ENCODE measurements around the gene TRPC3. TPM values are rescaled to one million over a fixed set of nuclear protein-coding genes. Genes with fewer than 3 reads are reported as not detected.
"Not testable (repeated sequence)": the region's sequence is repeated elsewhere in the genome, so short reads cannot be mapped to it uniquely, and the experiment has no call there.

TRPC3 gene
- polyA plus RNA-seq, 1 donor from 2014 or later, result not detected

DNA sequence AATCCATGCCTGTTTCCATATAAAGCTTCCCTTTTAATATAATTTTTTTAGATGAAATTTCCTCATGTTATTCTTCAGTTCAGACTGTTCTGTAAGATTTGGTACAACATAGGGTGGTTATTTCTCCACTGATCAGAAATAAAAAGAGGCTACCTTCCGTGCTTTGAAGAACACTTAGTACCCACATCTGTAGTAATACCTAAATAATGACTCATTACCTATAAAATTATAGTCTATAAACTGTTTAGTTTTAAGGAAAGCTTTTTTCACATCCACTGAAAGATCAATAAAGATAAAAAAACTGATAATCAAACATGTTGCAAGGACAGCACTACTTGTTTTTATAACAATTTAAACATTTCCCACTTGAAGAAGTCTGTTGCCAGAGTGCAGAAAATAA is 23.9 kb downstream of the TRPC3 start:
- no peaks in the 10 kb centered on the region for H3K4me1 Mint-ChIP-seq
- no peaks in the 10 kb centered on the region for H3K36me3 Mint-ChIP-seq
- no peak overlapping the region for H3K27ac Mint-ChIP-seq
- H3K9me3 Mint-ChIP-seq, result no peaks in the 10 kb centered on the region
- no peak overlapping the region for H3K4me3 Mint-ChIP-seq
- no peaks in the 10 kb centered on the region for H3K27me3 Mint-ChIP-seq

DNA sequence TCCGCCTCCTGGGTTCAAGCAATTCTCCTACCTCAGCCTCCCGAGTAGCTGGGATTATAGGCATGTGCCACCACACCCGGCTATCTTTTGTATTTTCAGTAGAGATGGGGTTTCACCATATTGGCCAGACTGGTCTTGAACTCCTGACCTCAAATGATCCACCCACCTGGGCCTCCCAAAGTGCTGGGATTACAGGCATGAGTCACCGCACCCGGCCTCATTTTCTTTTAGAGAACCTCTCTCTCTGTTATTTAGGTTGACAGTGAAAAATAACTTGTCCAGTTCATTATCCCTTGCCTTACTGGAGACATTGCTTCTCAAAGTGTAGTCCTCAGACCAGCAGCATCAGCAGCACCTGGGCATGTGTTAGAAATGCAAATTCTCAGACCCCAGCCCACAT is 25.4 kb downstream of the TRPC3 start:
- H3K36me3 Mint-ChIP-seq, H3K4me1 Mint-ChIP-seq, H3K4me3 Mint-ChIP-seq, H3K9me3 Mint-ChIP-seq, H3K27ac Mint-ChIP-seq, H3K27me3 Mint-ChIP-seq: not testable (repeated sequence)

DNA sequence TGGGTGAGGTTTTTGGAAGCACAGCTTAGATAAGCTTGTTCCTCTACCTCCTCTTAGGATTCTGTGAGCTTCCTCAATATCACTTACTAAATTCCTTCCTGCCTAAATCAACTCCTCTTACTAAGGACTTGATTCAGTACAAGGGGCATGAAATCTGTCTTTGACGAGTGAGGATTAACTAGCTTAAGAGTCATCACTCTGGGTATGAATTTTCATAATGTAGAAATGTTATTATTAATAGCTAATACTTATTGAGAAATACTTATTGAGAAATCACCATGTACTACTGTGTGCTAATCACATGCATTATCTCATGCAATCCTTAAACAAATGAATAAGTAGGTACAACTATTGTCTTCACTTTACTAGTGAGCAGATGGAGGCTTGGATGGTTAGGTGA is 28.6 kb downstream of the TRPC3 start:
- no peak overlapping the region for H3K4me3 Mint-ChIP-seq
- peaks cover 2% of the 10 kb centered on the region for H3K36me3 Mint-ChIP-seq
- H3K27me3 Mint-ChIP-seq, result peaks cover 11% of the 10 kb centered on the region
- no peaks in the 10 kb centered on the region for H3K4me1 Mint-ChIP-seq
- H3K9me3 Mint-ChIP-seq, result peaks cover 0 to 2% (median 2%) of the 10 kb centered on the region in 3 donors
- no peak overlapping the region for H3K27ac Mint-ChIP-seq

DNA sequence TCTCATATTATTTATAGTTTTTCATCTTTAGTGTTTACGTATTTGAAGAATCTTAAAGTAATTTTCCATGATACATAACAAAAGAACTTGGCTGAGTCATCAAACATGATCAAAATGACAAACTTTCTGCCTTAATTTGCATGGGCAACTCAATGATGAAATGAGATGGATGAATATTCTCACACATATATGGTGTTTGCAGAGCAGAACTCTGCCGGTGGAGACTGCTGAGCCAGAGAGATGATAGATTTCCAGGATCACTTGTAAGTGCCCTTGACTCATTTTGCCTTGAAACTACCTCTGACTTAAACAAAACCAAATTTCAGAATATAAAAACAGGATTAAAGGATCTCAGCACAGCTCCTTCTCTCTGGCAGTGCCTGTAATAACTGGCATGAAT is 38.2 kb downstream of the TRPC3 start:
- H3K27me3 Mint-ChIP-seq, result peaks cover 10% of the 10 kb centered on the region
- H3K4me1 Mint-ChIP-seq, result no peaks in the 10 kb centered on the region
- no peak overlapping the region for H3K27ac Mint-ChIP-seq
- H3K36me3 Mint-ChIP-seq, result peaks cover 1% of the 10 kb centered on the region
- no peaks in the 10 kb centered on the region for H3K9me3 Mint-ChIP-seq
- H3K4me3 Mint-ChIP-seq, result no peak overlapping the region

DNA sequence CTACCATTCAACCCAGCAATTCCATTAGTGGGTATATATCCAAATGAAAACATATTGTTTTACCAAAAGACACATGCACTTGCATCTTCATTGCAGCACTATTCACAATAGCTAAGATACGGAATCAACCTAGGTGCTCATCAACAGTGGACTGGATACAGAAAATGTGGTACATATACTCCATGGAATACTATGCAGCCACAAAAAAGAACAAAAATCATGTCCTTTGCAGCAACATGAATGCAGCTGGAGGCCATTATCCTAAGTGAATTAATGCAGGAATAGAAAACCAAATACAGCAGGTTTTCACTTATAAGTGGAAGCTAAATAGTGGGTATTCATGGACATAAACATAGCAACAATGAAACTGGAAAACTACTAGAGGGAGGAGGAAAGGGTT is 43.5 kb downstream of the TRPC3 start:
- Mint-ChIP-seq H3K4me1 (peaks cover 0 to 2% (median 0%) of the 10 kb centered on the region in 3 donors), H3K36me3 (no peaks in the 10 kb centered on the region), H3K27me3 (peaks cover 3% of the 10 kb centered on the region), H3K4me3 (no peak overlapping the region), H3K27ac (no peak overlapping the region), H3K9me3 (peaks cover 0 to 3% (median 0%) of the 10 kb centered on the region in 3 donors)

DNA sequence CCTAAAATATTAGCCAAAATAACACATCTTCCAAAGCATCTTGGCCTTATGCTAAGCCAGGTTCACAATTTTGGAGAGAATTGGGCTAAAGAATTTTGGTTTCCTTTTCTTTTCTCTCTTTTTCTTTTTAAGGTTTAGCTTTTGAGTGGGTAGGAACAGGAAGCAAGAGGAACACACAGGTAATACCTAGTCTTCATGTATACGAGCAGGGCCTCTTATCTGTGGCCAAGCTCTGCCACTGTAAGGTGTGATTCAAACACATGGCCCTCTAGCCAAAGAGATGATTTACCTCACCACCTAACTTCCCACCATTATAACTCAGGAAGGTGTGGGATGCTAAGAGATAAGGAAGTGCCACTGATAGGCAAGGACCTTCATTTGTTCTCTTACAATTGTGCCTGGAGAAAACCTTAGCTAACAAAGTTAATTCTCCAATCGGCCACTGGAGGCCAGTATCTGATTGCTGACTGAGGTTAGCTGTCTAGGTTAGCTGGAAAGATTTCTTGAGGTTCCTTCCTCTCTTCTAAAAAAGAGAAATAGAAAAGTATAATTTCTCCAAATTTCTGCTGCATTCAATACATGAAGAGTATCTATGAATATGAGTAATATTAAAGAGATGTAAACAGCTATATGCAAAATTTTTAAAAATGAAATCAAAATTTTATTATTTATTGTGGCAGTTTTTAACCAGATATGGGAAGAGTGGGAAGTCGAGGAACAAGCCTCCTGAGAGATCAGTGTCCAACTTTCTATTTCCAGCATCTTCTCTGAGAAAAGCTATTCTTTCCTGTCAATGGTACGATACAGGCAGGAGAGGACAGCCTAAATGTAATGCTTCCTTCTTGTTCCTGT is 51.5 kb downstream of the TRPC3 start:
- Mint-ChIP-seq H3K27ac (no peak overlapping the region), H3K36me3 (no peaks in the 10 kb centered on the region), H3K27me3 (peaks cover 3% of the 10 kb centered on the region), H3K9me3 (no peaks in the 10 kb centered on the region), H3K4me1 (peaks cover 0 to 5% (median 0%) of the 10 kb centered on the region in 3 donors), H3K4me3 (no peak overlapping the region)

DNA sequence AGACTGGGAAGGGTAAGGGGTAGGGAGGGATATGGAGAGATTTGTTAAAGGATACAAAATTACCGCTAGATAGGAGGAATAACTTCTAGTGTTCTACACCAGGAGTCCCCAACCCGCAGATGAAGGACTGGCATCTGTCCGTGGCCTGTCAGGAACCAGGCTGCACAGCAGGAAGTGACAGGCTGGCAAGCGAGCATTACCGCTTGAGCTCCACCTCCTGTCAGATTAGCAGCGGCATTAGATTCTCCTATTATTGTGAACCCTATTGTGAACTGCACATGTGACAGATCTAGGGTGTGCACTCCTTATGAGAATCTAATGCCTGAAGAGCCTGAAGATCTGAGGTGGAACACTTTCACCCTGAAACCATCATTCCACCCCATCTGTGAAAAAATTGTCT is 53.7 kb downstream of the TRPC3 start:
- no peaks in the 10 kb centered on the region for H3K9me3 Mint-ChIP-seq
- peaks cover 0 to 5% (median 0%) of the 10 kb centered on the region in 3 donors for H3K4me1 Mint-ChIP-seq
- no peak overlapping the region for H3K27ac Mint-ChIP-seq
- H3K27me3 Mint-ChIP-seq, result peaks cover 3% of the 10 kb centered on the region
- no peaks in the 10 kb centered on the region for H3K36me3 Mint-ChIP-seq
- no peak overlapping the region for H3K4me3 Mint-ChIP-seq

DNA sequence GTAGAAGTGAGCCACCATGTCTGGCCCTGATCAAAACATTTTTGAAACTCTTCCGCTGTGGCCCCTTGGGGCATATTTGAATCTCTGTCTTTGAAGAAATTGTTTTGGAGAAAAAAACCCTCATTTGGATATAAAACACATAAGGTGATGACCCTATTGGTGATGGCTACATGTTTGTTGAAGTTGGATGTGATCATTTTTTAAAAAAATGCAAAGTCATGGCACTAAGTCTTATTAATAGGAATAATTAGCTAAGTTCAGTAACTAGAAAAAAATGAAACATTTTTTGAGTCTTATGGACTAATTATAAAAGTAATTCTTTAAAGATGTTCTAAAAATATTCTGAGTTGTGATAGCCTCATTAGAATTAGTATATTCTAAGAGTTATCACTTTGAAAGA is 63.7 kb downstream of the TRPC3 start:
- no peak overlapping the region for H3K27ac Mint-ChIP-seq

DNA sequence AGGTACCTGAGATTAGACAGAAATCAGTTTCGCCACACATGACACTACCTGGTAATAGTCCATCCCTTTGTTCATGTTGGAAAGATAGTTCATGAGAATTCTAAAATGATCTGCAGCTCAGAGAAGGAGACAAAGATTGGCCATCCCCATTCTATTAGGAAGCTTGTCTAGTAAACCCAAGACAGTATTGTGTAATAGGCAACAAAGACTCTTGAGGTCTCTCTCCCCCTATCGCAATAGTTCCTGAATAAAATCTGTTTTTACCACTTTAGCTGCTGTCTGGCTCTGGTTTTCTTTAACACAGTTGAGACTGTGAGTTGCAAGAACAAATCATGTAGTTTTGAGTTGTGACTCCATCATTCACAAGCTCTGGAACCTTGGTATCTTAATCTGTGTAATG is 66.7 kb downstream of the TRPC3 start:
- Mint-ChIP-seq H3K27ac (no peak overlapping the region), H3K27me3 (peaks cover 14% of the 10 kb centered on the region), H3K9me3 (no peaks in the 10 kb centered on the region)

More for the DNA sequence above, 63.7 kb downstream of the TRPC3 start:
- Mint-ChIP-seq H3K27me3 (peaks cover 10% of the 10 kb centered on the region), H3K9me3 (no peaks in the 10 kb centered on the region), H3K4me3 (no peak overlapping the region), H3K36me3 (peaks cover 1% of the 10 kb centered on the region), H3K4me1 (peaks cover 2 to 5% (median 4%) of the 10 kb centered on the region in 3 donors)

DNA sequence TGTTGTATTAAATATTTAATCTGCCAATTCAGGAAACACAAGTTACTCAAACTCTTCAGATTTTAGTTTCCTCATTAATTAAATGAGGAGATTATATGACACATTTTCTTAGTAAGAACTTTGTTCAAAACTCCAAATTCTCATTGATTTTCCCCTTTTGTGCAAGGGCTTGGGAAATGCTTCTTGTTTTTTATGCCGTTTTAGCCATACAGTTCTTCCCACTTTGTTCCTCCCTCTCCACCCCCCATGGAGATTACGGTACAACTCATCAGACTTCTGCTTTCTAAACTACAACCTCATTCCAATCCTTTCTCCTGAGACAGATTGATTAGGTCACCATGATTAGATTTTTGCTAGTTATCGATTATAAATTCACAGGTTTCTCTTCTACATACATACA is 70.7 kb downstream of the TRPC3 start:
- H3K9me3 Mint-ChIP-seq, result peaks cover 0 to 1% (median 0%) of the 10 kb centered on the region in 3 donors
- H3K4me1 Mint-ChIP-seq, result no peaks in the 10 kb centered on the region
- H3K27ac Mint-ChIP-seq, result no peak overlapping the region
- H3K4me3 Mint-ChIP-seq, result no peak overlapping the region
- H3K27me3 Mint-ChIP-seq, result peaks cover 8% of the 10 kb centered on the region
- H3K36me3 Mint-ChIP-seq, result peaks cover 1% of the 10 kb centered on the region

More for the DNA sequence above, 66.7 kb downstream of the TRPC3 start:
- Mint-ChIP-seq H3K36me3 (peaks cover 1% of the 10 kb centered on the region), H3K4me3 (no peak overlapping the region), H3K4me1 (peaks cover 2 to 5% (median 4%) of the 10 kb centered on the region in 3 donors)

DNA sequence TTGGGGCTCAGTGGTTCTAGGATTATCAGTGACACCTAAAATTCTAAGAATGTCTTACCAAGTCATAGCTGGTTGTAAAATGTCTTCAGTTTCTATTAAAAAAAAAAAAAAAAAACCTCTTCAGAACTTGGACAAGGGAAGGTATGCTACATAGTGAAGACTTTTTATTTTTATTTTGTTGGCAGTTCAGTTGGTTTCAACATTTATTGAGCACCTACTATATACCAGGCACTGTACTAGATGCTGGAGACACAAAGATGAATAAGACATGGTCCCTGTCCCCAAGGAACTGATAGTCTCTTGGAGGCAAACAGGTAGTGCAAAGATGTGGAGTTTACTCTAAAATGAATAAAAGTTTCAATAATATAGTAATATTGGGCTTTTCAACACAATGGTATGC is 72.7 kb downstream of the TRPC3 start:
- Mint-ChIP-seq H3K4me3 (no peak overlapping the region), H3K27ac (no peak overlapping the region), H3K36me3 (peaks cover 1% of the 10 kb centered on the region), H3K27me3 (peaks cover 8% of the 10 kb centered on the region), H3K4me1 (no peaks in the 10 kb centered on the region), H3K9me3 (peaks cover 0 to 1% (median 0%) of the 10 kb centered on the region in 3 donors)

DNA sequence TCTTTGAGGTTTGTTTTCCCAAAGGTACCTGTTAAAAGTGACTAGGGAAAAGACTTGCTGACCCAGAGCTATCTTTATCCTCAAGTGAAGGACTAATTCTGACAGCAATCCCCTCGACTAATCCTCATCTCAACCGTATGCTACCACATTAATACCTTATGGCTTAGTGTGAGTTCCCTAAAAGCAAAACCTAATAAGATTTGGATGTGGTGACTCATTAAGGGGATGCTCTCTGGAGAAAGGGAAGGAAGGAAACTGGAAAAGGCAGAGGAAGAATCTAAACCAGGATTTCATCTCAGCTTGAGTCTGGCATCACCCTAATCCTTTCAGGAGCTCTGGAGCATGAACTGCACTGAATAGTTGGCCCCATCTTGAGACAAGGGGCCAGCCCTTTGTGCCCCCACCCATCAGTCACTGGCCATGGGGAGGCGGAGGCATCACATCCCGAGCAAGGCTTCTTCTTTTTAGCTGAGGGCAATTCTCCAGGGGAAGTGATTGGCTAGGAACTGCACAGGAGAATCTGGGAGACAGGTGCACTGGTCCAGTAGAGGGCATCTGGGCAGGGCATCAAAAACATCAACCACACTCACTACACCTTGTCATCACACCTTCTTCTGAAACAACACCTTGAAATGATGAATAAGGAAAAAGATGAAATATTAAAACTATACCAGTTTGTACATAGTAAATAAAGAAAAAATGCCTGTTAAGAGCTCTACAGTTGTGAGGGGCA is 74.7 kb downstream of the TRPC3 start:
- H3K27ac Mint-ChIP-seq, result no peak overlapping the region
- H3K27me3 Mint-ChIP-seq, result peaks cover 8% of the 10 kb centered on the region

DNA sequence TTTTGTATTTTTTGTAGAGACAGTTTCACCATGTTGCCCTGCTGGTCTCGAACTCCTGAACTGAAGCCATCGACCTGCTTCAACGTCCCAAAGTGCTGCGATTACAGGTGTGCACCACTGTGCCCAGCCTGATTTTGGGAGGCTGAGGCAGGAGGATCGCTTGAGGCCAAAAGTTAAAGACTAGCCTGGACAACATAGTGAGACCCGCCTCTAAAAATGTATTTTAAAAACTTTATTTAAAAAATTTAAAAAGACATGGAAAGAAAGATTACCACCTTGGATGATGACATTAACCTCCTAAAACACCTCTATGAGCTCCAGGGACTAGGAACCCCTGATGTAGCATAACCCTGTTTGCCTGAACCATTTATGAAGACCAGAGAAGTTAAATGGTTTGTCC is 75.8 kb downstream of the TRPC3 start:
- H3K27me3 Mint-ChIP-seq, result peaks cover 5% of the 10 kb centered on the region
- H3K36me3 Mint-ChIP-seq, result peaks cover 1% of the 10 kb centered on the region
- H3K4me3 Mint-ChIP-seq, result no peak overlapping the region
- H3K27ac Mint-ChIP-seq, result no peak overlapping the region
- peaks cover 0 to 1% (median 0%) of the 10 kb centered on the region in 3 donors for H3K9me3 Mint-ChIP-seq
- peaks cover under 1 to 5% (median 1%) of the 10 kb centered on the region in 3 donors for H3K4me1 Mint-ChIP-seq

More for the DNA sequence above, 74.7 kb downstream of the TRPC3 start:
- Mint-ChIP-seq H3K36me3 (peaks cover 1% of the 10 kb centered on the region), H3K4me1 (peaks cover 0 to under 1% (median 0%) of the 10 kb centered on the region in 3 donors), H3K9me3 (peaks cover 0 to 1% (median 0%) of the 10 kb centered on the region in 3 donors), H3K4me3 (no peak overlapping the region)

DNA sequence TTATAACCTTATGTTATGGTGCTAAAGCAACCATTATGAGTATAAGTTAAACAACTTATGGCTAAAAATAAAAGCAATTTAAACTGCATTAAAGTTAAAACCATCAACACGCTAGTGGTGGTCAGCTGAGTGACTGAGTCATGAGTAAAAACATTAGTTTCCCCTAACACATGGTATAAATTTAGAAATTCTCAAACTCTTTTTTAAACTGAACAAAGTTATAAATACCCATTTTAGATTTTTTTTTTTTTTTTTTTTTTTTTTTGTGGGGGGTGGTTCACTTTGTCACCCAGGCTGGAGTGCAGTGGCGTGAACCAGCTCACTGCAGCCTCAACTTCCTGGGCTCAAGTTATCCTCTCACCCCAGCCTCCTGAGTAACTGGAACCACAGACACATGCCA is 76.2 kb downstream of the TRPC3 start:
- Mint-ChIP-seq H3K27me3 (peaks cover 4% of the 10 kb centered on the region), H3K27ac (no peak overlapping the region), H3K4me1 (peaks cover 3 to 6% (median 5%) of the 10 kb centered on the region in 3 donors), H3K9me3 (peaks cover 0 to 1% (median 0%) of the 10 kb centered on the region in 3 donors), H3K36me3 (peaks cover 1% of the 10 kb centered on the region), H3K4me3 (no peak overlapping the region)

DNA sequence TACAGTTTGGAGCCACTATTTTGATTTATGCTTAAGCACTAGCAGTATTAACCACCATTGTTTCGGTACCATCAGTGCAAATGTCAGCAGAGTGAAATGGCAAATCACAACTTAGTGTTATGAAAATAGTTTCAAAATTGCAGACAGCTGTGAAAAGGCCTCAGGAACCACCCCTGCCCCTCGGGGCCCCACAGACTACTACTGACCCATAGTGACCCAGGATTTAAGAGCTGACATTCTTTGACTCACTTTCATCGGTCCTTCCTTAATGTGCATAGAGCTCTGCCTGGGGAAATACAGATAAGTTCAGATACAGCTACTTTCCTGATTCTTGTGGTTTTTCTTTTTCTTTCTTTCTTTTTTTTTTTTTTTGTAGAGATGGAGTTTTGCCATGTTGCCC is 78.3 kb downstream of the TRPC3 start:
- Mint-ChIP-seq H3K4me1 (peaks cover 12 to 23% (median 13%) of the 10 kb centered on the region in 3 donors), H3K27me3 (peaks cover 4% of the 10 kb centered on the region), H3K9me3 (no peaks in the 10 kb centered on the region), H3K36me3 (peaks cover 1% of the 10 kb centered on the region), H3K27ac (no peak overlapping the region), H3K4me3 (no peak overlapping the region)

Data from IgD-negative memory B cell (primary cell).